ENCODE measurements around the gene FOXO1.

Gene FOXO1

DNA sequence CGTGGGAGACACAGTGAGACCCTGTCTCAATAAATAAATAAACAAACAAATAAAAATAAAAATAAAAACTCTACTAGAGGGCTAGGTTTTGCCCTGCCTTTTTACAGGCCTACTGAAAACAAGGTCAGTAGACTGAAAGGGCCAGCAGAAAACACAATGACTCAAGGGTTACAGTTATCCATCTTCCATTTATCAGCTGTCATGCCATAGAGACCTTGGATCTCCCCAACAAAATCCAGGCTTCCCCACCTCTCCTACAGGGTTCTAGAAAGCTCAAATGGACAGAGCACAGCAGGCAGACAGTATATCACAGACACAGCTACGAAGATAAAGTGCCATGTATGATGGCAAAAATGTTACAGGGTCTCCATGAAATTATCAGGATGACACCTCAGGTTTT, 54.4 kb downstream of the FOXO1 start:
- TF ChIP-seq, protein P1, sequence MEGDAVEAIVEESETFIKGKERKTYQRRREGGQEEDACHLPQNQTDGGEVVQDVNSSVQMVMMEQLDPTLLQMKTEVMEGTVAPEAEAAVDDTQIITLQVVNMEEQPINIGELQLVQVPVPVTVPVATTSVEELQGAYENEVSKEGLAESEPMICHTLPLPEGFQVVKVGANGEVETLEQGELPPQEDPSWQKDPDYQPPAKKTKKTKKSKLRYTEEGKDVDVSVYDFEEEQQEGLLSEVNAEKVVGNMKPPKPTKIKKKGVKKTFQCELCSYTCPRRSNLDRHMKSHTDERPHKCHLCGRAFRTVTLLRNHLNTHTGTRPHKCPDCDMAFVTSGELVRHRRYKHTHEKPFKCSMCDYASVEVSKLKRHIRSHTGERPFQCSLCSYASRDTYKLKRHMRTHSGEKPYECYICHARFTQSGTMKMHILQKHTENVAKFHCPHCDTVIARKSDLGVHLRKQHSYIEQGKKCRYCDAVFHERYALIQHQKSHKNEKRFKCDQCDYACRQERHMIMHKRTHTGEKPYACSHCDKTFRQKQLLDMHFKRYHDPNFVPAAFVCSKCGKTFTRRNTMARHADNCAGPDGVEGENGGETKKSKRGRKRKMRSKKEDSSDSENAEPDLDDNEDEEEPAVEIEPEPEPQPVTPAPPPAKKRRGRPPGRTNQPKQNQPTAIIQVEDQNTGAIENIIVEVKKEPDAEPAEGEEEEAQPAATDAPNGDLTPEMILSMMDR (IDR thresholded peaks at IDR 0.05; ENCODE audit: low read depth, low read length): no peak
- TF ChIP-seq MYC (IDR thresholded peaks at IDR 0.05; ENCODE audit: low read depth, low read length): no peak
- TF ChIP-seq POLR2A (IDR thresholded peaks at IDR 0.05; ENCODE audit: extremely low read depth, insufficient read length): no peak
- no peak for TF ChIP-seq MAX (IDR thresholded peaks at IDR 0.05; ENCODE audit: low read depth, low read length)
- no peak for DNase-seq (ENCODE audit: low read depth)
- H3K4me3 ChIP-seq (ENCODE audit: low read depth, low read length): no peak overlapping the region

DNA sequence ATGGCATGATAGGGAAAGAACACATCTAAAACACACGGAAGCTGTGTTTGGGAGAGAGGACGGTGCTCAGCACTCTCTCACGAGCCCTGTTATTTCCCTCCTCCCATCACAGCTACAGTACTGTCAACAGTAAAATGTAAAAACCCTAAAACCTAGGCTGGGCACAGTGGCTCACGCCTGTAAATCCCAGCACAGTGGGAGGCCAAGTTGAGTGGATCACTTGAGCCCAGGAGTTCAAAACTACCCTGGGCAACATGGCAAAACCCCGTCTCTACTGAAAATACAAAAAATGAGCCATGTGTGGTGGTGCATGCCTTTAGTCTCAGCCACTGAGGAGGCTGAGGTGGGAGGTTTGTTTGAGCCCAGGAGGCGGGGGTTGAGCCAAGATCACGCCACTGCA, 54.8 kb downstream of the FOXO1 start:
- H3K4me3 ChIP-seq (ENCODE audit: low read depth, low read length): no peak overlapping the region
- TF ChIP-seq POLR2A (IDR thresholded peaks at IDR 0.05; ENCODE audit: extremely low read depth, insufficient read length) (no peak), MYC (IDR thresholded peaks at IDR 0.05; ENCODE audit: low read depth, low read length) (no peak), MAX (IDR thresholded peaks at IDR 0.05; ENCODE audit: low read depth, low read length) (no peak)
- TF ChIP-seq, protein P1 (IDR thresholded peaks at IDR 0.05; ENCODE audit: low read depth, low read length): no peak
- no peak for DNase-seq (ENCODE audit: low read depth)

GRCh38 chr13:40611004-40611403, 55.4 kb downstream of the FOXO1 start:
- H3K4me3 ChIP-seq (ENCODE audit: low read depth, low read length): no peak overlapping the region
- DNase-seq (ENCODE audit: low read depth): no peak
- no peak for TF ChIP-seq POLR2A (IDR thresholded peaks at IDR 0.05; ENCODE audit: extremely low read depth, insufficient read length)
- TF ChIP-seq MAX (IDR thresholded peaks at IDR 0.05; ENCODE audit: low read depth, low read length): no peak
- no peak for TF ChIP-seq MYC (IDR thresholded peaks at IDR 0.05; ENCODE audit: low read depth, low read length)
- TF ChIP-seq, protein P1 (IDR thresholded peaks at IDR 0.05; ENCODE audit: low read depth, low read length): no peak

DNA sequence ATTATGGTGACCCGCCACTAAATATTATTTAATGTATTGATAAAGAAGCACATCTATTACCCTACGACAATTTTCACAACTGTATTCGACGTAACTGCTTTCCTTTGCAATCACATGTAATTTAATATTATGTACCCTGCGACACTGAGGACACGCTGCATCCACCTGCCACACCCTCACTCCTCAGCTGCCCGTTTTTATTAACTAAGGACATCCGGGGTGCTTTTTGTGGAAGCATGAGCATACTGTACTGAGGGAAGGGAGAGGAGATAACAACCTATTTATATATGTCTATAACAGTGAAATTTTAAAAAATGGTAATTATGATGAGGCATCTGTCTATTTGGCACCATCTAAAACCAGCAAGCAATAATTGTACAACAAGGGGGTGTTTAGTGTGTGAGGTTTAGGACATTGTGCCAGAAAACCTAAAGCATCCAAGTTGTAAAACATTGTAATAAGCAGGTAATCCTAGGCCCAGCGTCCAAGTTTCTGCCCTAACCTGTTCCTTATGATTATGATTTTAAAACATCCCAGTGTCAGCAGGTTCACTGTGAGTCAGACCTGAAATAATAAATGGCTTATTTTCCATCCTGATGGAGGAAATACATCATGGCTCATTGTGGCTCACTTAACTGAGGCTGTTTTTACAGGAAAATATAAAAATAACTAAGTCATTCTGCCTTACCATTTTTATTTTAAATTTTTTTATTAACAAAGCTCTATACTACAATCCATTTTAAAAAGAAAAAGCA, 56.3 kb downstream of the FOXO1 start:
- no peak overlapping the region for H3K4me3 ChIP-seq (ENCODE audit: low read depth, low read length)
- no peak for DNase-seq (ENCODE audit: low read depth)
- TF ChIP-seq MAX (IDR thresholded peaks at IDR 0.05; ENCODE audit: low read depth, low read length) (no peak), MYC (IDR thresholded peaks at IDR 0.05; ENCODE audit: low read depth, low read length) (no peak), POLR2A (IDR thresholded peaks at IDR 0.05; ENCODE audit: extremely low read depth, insufficient read length) (no peak)
- TF ChIP-seq, protein P1 (IDR thresholded peaks at IDR 0.05; ENCODE audit: low read depth, low read length): no peak

GRCh38 chr13:40608308-40608707, 58.1 kb downstream of the FOXO1 start:
- H3K4me3 ChIP-seq (ENCODE audit: low read depth, low read length): no peak overlapping the region
- no peak for DNase-seq (ENCODE audit: low read depth)
- TF ChIP-seq, protein P1 (IDR thresholded peaks at IDR 0.05; ENCODE audit: low read depth, low read length): no peak
- TF ChIP-seq MAX (IDR thresholded peaks at IDR 0.05; ENCODE audit: low read depth, low read length): no peak
